HCT116 (cell line): ENCODE data around the gene DOCK10. TPM values are rescaled to one million over a fixed set of nuclear protein-coding genes. Genes with fewer than 3 reads are reported as not detected.

ENCODE experiments used
- ATAC-seq: fragments of 200-7000 bp; cut with Tn5 transposase; 2 replicates; pipeline ENCODE4 v1.9.1; 2020; ENCODE audit warnings: mild to moderate bottlenecking, moderate library complexity
- BruUV-seq: library from RNA; stranded (reverse); fragments of 400-500 nt; replicated peaks from 2 replicates; lab custom pipeline; 2021; lab: Mats Ljungman, UMichigan
- CTCF ChIA-PET: fragments of 300-600 bp; sonication (Branson Sonifier 250); formaldehyde crosslinking; loops from one replicate; lab custom pipeline; 2021; ENCODE audit warnings: antibody characterized with exemption; lab: Charles Lee
- POLR2A ChIA-PET: fragments of 300-600, 350-600 bp; sonication (Branson Sonifier 250); formaldehyde crosslinking; loops from one replicate; lab custom pipeline; 2021; ENCODE audit warnings: antibody characterized with exemption; lab: Charles Lee
- RAD21 ChIA-PET, 2 experiments: fragments of 300-600 bp; sonication (Branson Sonifier 250); formaldehyde crosslinking; loops; one replicate each; lab custom pipeline; 2023; ENCODE audit warnings: low total read pairs in 2 of 2; ENCODE audit not compliant: uncharacterized antibody in 2 of 2, unreplicated experiment in 2 of 2, low non-redundant PET in 1 of 2; lab: Charles Lee
- DNase-seq: peaks from one replicate; pipeline ENCODE4 v3.0.0-alpha.2; 2010; ENCODE audit warnings: low read depth, low spot score
- H2AFZ ChIP-seq: fragments of 200-600 bp; shearing (Covaris generic), sonication (generic); 2 replicates; pipeline ENCODE4 v1.6.1; 2017; ENCODE audit warnings: low read depth, mixed run types, mixed read lengths, antibody characterized with exemption, low read length; ENCODE audit not compliant: poor library complexity, severe bottlenecking
- H3K27ac ChIP-seq: 2 replicates; pipeline ENCODE4 v1.5.1; 2012; ENCODE audit warnings: low read depth, low read length
- H3K27me3 ChIP-seq: fragments of 200-600 bp; sonication (generic); 2 replicates; pipeline ENCODE4 v1.6.1; 2016; ENCODE audit warnings: mixed run types, low read length, mixed read lengths; ENCODE audit not compliant: insufficient read depth
- H3K36me3 ChIP-seq, 2 experiments: fragments of 200-500 bp in 1 of 2; fragments of 200-600 bp in 1 of 2; sonication (Bioruptor generic) in 1 of 2; sonication (generic) in 1 of 2; 2 replicates each; pipeline versions ENCODE4 v1.5.1 to v1.6.1; 2014 to 2016; ENCODE audit warnings: low read length in 2 of 2, inconsistent platforms in 1 of 2, mixed read lengths in 1 of 2, mixed run types in 1 of 2; ENCODE audit not compliant: insufficient read depth in 2 of 2, control insufficient read depth in 1 of 2
- H3K4me1 ChIP-seq, 2 experiments: fragments of 200-600 bp in 1 of 2; sonication (generic) in 1 of 2; 2 replicates each; pipeline versions ENCODE4 v1.5.1 to v1.6.1; 2012 to 2017; ENCODE audit warnings: low read length in 2 of 2, inconsistent platforms in 1 of 2, mild to moderate bottlenecking in 1 of 2, mixed read lengths in 1 of 2, mixed run types in 1 of 2, moderate library complexity in 1 of 2; ENCODE audit not compliant: insufficient read depth in 2 of 2, control insufficient read depth in 1 of 2
- H3K4me2 ChIP-seq: fragments of 200-600 bp; sonication (generic); 2 replicates; pipeline ENCODE4 v1.6.1; 2017; ENCODE audit warnings: mixed run types, low read length, mixed read lengths
- H3K4me3 ChIP-seq, 2 experiments: fragments of 200-600 bp in 1 of 2; sonication (generic) in 1 of 2; replicated peaks in 1 of 2; 2 replicates each; pipeline ENCODE4 v1.5.1; 2011 to 2016; ENCODE audit warnings: low read length in 2 of 2, control low read depth in 1 of 2, low read depth in 1 of 2, mild to moderate bottlenecking in 1 of 2, mixed read lengths in 1 of 2, mixed run types in 1 of 2
- H3K79me2 ChIP-seq: fragments of 200-600 bp; sonication (generic); 2 replicates; pipeline ENCODE4 v1.6.1; 2017; ENCODE audit warnings: mild to moderate bottlenecking, mixed run types, low read length, moderate library complexity, mixed read lengths; ENCODE audit not compliant: insufficient read depth
- H3K9ac ChIP-seq: fragments of 200-600 bp; sonication (generic); 2 replicates; pipeline ENCODE4 v1.6.1; 2016; ENCODE audit warnings: low read length, mixed read lengths
- H3K9me2 ChIP-seq: fragments of 200-600 bp; sonication (generic), shearing (Covaris generic); 2 replicates; pipeline ENCODE4 v1.6.1; 2017; ENCODE audit warnings: mixed run types, mild to moderate bottlenecking, moderate library complexity; ENCODE audit not compliant: insufficient read depth
- H3K9me3 ChIP-seq, 2 experiments: fragments of 200-500 bp in 1 of 2; fragments of 200-600 bp in 1 of 2; sonication (Bioruptor generic) in 1 of 2; sonication (generic) in 1 of 2; 2 replicates each; pipeline ENCODE4 v1.6.1; 2014 to 2017; ENCODE audit warnings: low read length in 2 of 2, mixed read lengths in 2 of 2, inconsistent platforms in 1 of 2, low read depth in 1 of 2, mild to moderate bottlenecking in 1 of 2, mixed run types in 1 of 2, moderate library complexity in 1 of 2; ENCODE audit not compliant: control insufficient read depth in 1 of 2, insufficient read depth in 1 of 2
- H4K20me1 ChIP-seq: fragments of 200-600 bp; sonication (generic), shearing (Covaris generic); 2 replicates; pipeline ENCODE4 v1.6.1; 2017; ENCODE audit warnings: mixed run types, mild to moderate bottlenecking, moderate library complexity; ENCODE audit not compliant: insufficient read depth
- CEBPB ChIP-seq: IDR thresholded peaks from 2 replicates; pipeline ENCODE4 v1.6.1; 2012; ENCODE audit warnings: low read depth
- ELF1 ChIP-seq: IDR thresholded peaks from 2 replicates; pipeline ENCODE4 v1.6.1; 2012; ENCODE audit warnings: low read depth, borderline replicate concordance
- EZH2 ChIP-seq: fragments of 200-600 bp; sonication (generic); IDR thresholded peaks from 2 replicates; pipeline ENCODE4 v1.6.1; 2017; ENCODE audit warnings: antibody characterized with exemption, mixed run types
- EZH2phosphoT487 ChIP-seq: fragments of 200-600 bp; IDR thresholded peaks from 2 replicates; pipeline ENCODE4 v1.6.1; 2018; ENCODE audit warnings: antibody characterized with exemption, borderline replicate concordance
- POLR2A ChIP-seq: IDR thresholded peaks from 2 replicates; pipeline ENCODE4 v1.7.0; 2011; ENCODE audit warnings: borderline replicate concordance; ENCODE audit not compliant: insufficient read depth, insufficient read length; ENCODE audit errors: extremely low read depth
- POLR2AphosphoS5 ChIP-seq: IDR thresholded peaks from 2 replicates; pipeline ENCODE4 v1.6.1; 2011; ENCODE audit warnings: mild to moderate bottlenecking, low read depth, low read length, moderate library complexity
- SIN3A ChIP-seq: IDR thresholded peaks from 2 replicates; pipeline ENCODE4 v1.6.1; 2012; ENCODE audit warnings: low read depth
- YY1 ChIP-seq: IDR thresholded peaks from 2 replicates; pipeline ENCODE4 v1.6.1; 2011; ENCODE audit warnings: low read length, low read depth, moderate library complexity, mild to moderate bottlenecking; ENCODE audit not compliant: insufficient replicate concordance; ENCODE audit errors: extremely low read depth
- intact Hi-C: fragments of 100-400 bp; cut with micrococcal nuclease; formaldehyde crosslinking; loops from 2 replicates; pipeline ENCODE4 v1.10.0; 2022
- total RNA-seq: library from RNA; stranded (reverse); gene quantifications from one replicate; pipeline ENCODE4 v1.2.1, GENCODE V29; 2021; ENCODE audit not compliant: unreplicated experiment
- TF ChIP-seq, protein P1 (sequence below): IDR thresholded peaks from 2 replicates; pipeline ENCODE4 v1.6.1; 2012
- TF ChIP-seq, protein P2 (sequence below): IDR thresholded peaks from 2 replicates; pipeline ENCODE4 v1.6.1; 2012

Gene DOCK10
- total RNA-seq, 1 experiment from 2014 or later = 0.54 TPM

DNA sequence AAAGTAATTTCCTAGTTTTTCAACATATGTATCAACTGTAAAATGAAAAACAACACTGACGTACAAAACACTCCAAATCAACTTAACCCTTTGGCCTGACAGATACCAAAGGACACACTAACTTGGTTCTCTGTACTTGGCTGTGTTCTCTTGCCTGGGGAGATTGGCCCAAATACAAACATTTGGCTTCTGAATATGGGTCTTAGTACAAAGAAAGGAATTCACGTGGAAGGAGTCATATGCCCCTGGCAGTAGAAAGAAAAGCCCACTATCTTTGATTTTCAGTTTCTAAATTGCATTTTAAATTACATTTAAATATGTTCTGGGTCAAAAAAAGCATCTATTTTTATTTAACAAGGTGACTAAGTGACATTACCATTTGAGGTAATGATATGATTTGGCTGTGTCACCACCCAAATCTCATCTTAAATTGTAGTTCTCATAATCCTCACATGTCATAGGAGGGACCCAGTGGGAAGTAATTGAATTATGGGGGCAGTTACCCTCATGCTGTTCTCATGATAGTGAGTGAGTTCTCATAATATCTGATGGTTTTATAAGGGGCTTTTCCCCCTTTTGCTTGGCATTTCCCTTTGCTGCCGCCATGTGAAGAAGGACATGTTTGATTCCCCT is 172.6 kb downstream of the DOCK10 start (continued):
- TF ChIP-seq EZH2 (no peak), POLR2A (no peak), ELF1 (no peak)

DNA sequence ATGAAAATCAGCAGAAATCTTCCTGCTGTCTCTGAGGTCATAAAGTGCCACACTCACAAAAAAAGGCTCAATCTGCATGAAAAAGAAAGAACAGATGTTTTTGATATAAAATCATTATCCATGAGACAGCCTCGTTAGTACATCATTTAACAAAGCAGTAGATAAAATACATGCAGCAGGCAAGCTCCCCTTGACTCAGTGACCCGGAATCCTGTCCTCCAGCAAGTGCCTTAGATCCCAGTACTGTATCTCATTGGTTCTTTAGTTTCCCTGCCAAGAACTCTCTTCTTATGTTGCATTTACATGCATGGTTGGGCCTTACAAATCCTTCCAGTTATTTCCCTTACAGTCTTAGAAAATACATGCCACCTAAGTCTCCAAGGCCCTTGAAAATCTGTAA is 177.3 kb downstream of the DOCK10 start:
- no peaks in the 10 kb centered on the region for H3K36me3 ChIP-seq
- H3K9ac ChIP-seq = no peak overlapping the region
- no peak overlapping the region for H3K4me2 ChIP-seq
- H3K27ac ChIP-seq = no peak overlapping the region
- TF ChIP-seq POLR2A = no peak
- RAD21 ChIA-PET = no interaction called here
- no peak overlapping the region for H2AFZ ChIP-seq
- no peaks in the 10 kb centered on the region for H3K27me3 ChIP-seq
- H3K79me2 ChIP-seq = no peaks in the 10 kb centered on the region
- H4K20me1 ChIP-seq = no peaks in the 10 kb centered on the region
- ATAC-seq (no peak), DNase-seq (no peak)
- H3K9me2 ChIP-seq = 0 out of 2 replicates have a peak, but pooled peaks cover 6% of the 10 kb centered on the region
- CTCF ChIA-PET = no interaction called here
- no peak overlapping the region for H3K4me3 ChIP-seq
- no peaks in the 10 kb centered on the region for H3K9me3 ChIP-seq
- H3K4me1 ChIP-seq = no peaks in the 10 kb centered on the region
- BruUV-seq = no TSS peak
- POLR2A ChIA-PET = no interaction called here
- intact Hi-C loops = no loop called here

DNA sequence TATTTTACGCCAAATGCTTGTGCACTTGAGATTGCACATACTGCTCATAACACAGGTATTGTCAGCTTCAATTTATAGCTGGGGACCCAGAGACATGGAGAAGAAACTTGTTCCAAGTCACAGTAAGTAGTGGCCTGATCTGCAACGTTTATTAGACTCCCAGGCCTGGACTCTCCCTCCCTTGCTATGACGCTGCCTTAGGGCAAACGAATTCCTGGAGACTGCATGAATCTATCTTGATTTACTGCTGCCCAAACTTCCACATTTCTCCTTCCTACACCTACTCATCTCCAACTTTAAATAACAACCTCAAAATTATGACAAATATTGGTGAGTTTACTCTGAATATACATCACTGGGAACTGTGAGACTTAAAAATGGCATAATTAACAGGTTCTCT is 181.0 kb downstream of the DOCK10 start:
- no peaks in the 10 kb centered on the region for H3K27me3 ChIP-seq
- no peak overlapping the region for H3K4me2 ChIP-seq
- no peak overlapping the region for H3K9ac ChIP-seq
- 0 out of 2 replicates have a peak, but pooled peaks cover 4% of the 10 kb centered on the region for H3K9me2 ChIP-seq
- no peaks in the 10 kb centered on the region for H4K20me1 ChIP-seq
- ChIA-PET CTCF (no interaction called here), RAD21 (no interaction called here), POLR2A (no interaction called here)
- H3K79me2 ChIP-seq = no peaks in the 10 kb centered on the region
- no TSS peak for BruUV-seq
- no peaks in the 10 kb centered on the region for H3K4me1 ChIP-seq
- intact Hi-C loops = no loop called here
- TF ChIP-seq SIN3A (no peak), CEBPB (no peak), YY1 (no peak), EZH2phosphoT487 (no peak), POLR2AphosphoS5 (no peak)
- TF ChIP-seq, protein P1, sequence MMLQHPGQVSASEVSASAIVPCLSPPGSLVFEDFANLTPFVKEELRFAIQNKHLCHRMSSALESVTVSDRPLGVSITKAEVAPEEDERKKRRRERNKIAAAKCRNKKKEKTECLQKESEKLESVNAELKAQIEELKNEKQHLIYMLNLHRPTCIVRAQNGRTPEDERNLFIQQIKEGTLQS = no peak
- TF ChIP-seq, protein P2, sequence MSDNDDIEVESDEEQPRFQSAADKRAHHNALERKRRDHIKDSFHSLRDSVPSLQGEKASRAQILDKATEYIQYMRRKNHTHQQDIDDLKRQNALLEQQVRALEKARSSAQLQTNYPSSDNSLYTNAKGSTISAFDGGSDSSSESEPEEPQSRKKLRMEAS = no peak
- TF ChIP-seq, all 23 proteins: peak for 0
- H3K27ac ChIP-seq = no peak overlapping the region
- H2AFZ ChIP-seq = no peak overlapping the region
- H3K4me3 ChIP-seq = no peak overlapping the region
- H3K9me3 ChIP-seq = no peaks in the 10 kb centered on the region
- H3K36me3 ChIP-seq = no peaks in the 10 kb centered on the region
- DNase-seq = no peak
- no peak for ATAC-seq
